HG02798 (cell line): Measurements from ENCODE around the gene GPR137.

ENCODE experiments used
- ATAC-seq: cut with Tn5 transposase; IDR thresholded peaks from one replicate; pipeline ENCODE4 v1.9.1; 2021; ENCODE audit warnings: mild to moderate bottlenecking; ENCODE audit not compliant: unreplicated experiment, poor library complexity

Gene GPR137

DNA sequence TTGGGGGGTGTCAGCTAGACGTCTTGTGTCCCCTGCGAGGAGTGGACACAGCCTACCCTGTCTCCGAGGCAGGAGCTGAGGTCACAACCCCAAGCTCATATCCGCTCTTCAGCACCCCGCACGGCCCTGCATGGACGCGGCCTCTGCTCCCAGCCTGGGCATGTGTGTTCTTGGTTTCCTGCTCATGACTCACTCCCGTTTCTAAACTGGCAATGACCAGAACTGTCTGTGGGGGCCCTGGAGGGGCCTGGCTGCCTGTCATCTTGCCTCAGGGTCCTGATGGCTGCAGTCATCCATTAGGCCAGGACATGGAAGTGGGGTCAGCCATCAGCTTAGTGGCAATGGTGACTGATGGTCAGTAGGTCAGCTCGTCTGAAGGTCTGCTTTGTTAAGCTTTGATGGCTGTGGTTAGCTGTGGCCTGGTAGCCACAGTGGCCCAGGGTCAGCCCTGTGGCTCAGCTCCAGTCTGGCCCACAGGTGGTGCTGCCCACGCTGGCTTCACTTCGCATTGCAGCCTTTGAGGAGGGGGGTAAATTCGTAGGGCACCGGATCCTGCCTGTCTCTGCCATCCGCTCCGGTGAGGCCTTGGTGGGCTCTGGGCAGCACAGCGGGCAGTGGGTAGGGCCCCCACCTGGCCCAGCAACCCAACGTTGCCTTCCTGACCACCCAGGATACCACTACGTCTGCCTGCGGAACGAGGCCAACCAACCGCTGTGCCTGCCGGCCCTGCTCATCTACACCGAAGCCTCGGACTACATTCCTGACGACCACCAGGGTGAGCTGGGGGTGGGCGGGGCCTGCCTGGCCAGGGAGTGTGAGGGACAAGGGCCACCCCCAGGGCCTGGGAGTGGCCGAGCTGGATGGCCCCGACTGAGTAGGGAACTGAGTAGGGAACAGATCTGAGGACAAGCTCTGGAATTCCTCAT lies 22.4 kb upstream of the GPR137 start:
- ATAC-seq, result no peak

GRCh38 chr11:64263947-64264317 lies 21.7 kb upstream of the GPR137 start:
- no peak for ATAC-seq

DNA sequence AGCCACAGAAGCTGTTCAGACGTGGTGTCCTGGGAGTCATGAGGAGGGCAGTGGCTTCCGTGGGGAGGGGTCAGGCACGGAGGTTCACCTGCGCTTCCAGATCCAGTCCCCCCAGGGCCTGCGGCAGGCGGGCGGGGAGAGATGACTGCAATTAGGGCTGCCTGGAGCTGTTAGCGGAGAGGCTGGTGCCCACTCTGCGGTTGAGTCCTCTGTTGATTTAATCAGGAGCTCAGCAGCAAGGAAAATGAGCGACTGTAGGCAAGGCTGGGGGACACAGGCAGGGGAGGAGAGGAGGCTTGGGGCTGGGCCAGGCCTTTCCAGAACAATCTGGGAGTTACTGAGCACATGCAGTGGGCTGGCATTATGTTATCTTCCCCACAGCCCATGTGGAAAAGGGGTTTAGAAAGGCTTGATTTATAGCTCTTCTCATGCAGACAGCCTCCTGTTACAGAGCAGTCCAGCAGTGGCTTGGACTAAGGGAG lies 21.2 kb upstream of the GPR137 start:
- ATAC-seq, result no peak

- ATAC-seq, result no peak
Measured at GRCh38 chr11:64265176-64266160, 20.2 kb upstream of the GPR137 start.

GRCh38 chr11:64266339-64266738 lies 19.3 kb upstream of the GPR137 start:
- ATAC-seq, result no peak

GRCh38 chr11:64267207-64267945 lies 18.3 kb upstream of the GPR137 start:
- ATAC-seq, result no peak

GRCh38 chr11:64268025-64268892 lies 17.4 kb upstream of the GPR137 start:
- no peak for ATAC-seq

- peak; percentile 9 for ATAC-seq
Measured at GRCh38 chr11:64268893-64269539, 16.6 kb upstream of the GPR137 start.

DNA sequence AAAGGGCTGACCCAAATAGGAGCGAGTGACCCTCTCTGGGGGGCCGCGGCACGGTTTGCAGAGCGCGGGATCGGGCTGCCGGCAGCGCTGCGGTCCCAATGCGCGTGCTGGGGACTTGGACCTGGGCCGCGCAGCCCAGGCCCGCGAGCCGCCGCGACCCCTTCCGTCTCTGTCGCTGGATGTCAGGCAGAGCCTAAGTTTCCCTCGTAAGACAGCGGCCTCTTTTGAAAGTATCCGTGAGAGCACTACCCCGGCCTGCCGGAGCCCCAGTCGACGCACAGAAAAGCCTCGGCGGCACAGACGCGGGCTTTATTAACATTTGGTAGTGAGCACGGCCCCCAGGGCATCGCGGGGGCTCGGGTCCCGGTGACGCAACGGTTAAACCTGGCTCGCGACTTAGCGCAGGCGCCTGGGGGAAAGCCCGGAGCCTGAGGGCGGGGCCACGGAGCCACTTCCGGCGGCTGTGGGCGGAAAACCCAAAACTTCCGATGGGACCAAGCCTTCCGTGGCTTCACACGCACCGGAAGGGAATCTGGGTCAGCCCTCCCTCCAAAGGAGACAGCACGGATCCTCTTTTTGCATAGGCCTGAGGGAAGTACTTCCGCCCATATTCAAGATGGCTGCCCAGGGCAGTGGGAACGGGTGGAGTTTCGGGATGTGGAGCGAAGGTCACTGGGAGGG lies 16.0 kb upstream of the GPR137 start:
- peak; percentile 78 for ATAC-seq

DNA sequence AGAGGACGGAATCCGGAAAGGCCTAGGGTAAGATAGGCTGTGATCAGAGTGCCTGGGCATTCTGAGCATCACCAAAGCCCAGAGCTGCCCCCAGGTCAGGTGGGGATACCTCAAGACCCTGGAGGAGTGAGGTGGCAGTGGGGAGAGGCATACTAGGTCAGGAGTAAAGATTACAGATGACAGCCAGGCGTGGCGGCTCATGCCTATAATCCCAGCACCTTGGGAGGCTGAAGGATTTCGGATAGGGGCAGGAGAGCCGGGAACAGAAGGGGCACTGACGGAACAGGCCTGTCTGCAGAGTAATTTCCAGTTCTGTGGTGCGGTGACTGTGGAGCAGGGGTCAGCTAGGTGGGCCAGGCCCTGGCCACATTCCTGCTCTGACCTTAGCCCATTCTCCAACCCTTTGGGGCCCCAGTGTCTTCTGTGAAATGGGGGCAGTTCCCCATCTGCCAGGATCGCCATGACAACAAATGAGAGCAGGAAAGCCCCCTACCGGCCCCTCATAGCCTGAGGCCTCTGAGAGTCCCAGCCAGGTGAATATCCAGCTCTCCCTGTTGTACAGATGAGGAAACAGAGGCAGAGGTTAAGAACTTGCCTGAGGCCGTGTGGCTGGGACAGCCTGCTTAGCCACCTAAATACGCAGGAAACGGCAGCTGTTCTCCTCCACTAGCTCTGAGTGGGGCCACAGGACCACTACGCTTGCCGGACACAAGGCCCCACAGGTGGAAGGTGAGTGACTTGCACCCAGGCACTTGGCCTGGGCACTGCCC lies 10.4 kb upstream of the GPR137 start:
- no peak for ATAC-seq

- ATAC-seq, result no peak
Measured at GRCh38 chr11:64275841-64276240, 9.8 kb upstream of the GPR137 start.

DNA sequence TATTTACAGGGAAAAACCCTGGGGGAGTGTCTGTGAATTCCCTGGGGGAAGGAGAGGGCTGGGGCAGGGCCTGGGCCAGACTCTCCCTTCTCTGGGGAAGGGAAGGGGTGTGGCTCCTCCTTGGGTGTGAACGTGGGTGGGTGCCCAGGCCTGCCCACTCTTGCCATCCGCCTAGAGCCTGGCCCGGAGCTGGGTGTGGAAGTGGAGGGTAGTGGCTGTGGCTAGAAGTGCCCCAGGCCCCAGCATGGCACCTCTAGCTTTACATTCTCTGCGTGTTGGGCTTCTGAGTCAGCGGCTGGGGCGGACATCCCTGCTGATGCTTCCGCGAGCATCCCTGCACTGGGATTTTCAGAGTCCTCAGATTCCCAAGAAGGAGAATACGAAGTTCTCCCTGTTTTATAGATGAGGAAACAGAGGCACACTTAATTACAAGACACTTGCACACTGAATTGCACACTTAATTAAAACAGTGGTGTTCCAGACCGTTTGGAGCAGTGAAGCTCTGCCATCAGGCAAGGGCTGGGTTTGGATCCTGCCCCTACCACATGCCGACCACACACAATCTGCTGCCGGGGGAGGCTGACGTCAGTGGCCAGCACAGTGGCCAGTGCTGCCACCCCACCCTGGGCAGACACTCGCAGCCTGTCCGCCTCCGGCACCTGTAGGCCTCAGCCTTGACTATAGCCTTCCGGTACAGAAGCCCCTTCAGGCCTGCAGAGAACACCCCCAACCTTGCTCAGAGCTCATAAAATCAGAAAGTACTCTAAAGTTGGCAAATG lies 8.8 kb upstream of the GPR137 start:
- no peak for ATAC-seq

GRCh38 chr11:64278576-64279190 lies 7.0 kb upstream of the GPR137 start:
- ATAC-seq, result no peak

GRCh38 chr11:64281957-64282770 lies 3.5 kb upstream of the GPR137 start:
- ATAC-seq, result no peak

GRCh38 chr11:64283092-64283491 lies 2.6 kb upstream of the GPR137 start:
- no peak for ATAC-seq
